Renal cortex interstitium (tissue), 11 donors: Measurements from ENCODE around the gene WIPF1. TPM values are rescaled to one million over a fixed set of nuclear protein-coding genes. Genes with fewer than 3 reads are reported as not detected.
"Not testable (repeated sequence)": the region's sequence is repeated elsewhere in the genome, so short reads cannot be mapped to it uniquely, and the experiment has no call there.

ENCODE experiments used
- DNase-seq, 11 donors: peaks; one replicate each; pipeline ENCODE4 v3.0.0-alpha.2; 2013; ENCODE audit warnings: low read depth in 9 of 11, low spot score in 4 of 11; ENCODE audit errors: extremely low read depth in 1 of 11
- polyA plus RNA-seq, 3 donors: library from polyadenylated mRNA; unstranded; fragments of 120-200 nt; gene quantifications; one replicate each; pipeline ENCODE4 v1.2.1, GENCODE V29; 2013; ENCODE audit not compliant: insufficient read length in 3 of 3

Gene WIPF1
- polyA plus RNA-seq, 3 donors = 25.1 to 30.1 (median 25.3) TPM

- no peak for DNase-seq
Observed at GRCh38 chr2:174560737-174561136, 36.9 kb downstream of the WIPF1 start.

DNA sequence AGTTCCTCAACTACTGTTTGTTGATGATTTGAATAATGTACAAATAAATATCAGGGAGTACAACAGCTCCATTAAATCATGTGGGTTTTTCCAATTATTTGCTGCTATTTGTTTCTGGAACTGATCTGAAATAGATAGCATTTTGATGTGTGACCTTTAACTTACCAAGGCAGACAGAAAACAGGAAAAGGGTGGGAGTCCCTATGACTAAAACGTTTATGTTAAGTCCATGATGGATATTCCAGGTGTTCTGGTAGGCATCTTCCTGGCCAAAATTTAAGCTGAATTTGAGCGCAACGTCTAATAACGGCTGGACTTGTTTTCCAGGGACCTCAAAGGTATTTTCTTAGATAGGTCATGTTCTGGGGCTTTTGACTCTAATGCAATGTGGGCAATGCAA, 41.6 kb downstream of the WIPF1 start:
- no peak for DNase-seq

DNA sequence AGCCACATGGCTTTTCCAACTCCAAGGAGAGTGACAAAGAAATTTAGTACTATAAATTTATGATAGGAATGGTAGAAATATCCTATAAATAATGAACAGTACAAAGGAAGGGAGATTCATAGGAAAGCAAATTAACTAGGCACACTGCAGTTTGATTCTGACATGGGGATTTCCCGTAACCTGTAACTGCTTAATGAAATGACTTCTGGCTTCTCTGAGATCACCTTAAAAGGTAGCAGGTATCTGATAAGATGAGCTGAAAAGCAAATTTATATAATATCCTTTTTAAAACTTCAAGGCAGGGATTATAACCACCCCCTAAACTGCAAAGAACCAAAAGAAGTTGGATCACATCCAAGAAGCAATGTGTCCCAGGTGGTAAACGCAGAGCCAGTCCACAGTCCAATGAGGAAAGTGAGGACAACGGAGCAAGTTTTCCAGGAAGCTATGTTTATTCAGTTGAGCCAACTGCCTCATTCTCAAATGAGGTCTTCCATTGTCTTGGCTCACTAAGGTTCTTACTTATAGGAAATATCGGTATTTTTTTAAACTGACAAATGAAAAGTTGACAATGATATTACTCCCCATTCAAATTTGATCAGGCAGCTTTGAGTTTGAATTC, 43.0 kb downstream of the WIPF1 start:
- no peak for DNase-seq

DNA sequence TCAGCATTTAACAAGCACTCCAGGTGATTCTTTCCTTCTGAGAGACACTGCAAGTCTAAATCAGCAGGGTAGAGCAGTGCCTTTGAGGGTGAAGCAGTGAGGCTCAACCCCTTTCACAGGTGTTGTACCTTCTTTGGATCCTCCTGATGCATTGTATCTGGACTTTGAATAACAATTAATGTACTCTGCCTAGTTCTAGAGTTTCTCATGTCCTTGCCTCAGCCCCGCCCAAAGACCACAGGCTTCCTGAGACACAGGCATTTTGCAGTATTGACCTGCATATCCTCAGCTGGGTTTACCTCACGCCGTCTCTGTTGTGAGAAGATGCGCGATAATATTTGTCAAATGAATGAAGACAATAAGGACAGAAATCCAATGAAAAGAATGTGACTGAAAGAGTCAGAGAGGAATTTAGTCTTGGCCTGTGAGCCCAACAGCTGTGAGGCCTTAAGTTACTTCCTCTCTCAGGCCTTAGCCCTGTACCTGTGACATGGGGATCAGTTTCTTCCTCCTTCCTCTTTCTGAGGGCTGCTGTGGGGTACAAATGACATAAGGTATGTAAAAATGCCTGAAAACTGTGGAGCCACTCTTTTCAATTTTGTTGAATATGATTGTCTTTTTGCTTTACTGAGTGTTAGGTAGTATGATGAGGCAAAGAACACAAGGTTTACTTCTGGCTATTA, 43.7 kb downstream of the WIPF1 start:
- DNase-seq = no peak

DNA sequence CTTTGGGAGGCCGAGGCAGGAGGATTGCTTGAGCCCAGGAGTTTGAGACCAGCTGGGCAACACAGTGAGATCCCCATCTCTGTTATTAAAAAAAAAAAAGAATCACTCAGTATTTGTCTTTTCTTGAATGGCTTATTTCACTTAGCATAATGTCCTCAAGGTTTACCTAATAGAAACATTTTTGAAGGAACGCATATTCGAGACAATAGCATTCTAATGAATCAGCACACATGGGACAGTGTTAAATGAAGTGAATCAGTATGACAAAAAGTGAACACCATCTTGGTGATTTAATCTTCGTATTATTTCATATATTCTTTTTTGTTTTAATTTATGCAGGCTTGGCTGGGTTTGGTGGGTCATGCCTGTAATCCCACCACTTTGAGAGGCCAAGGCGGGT, 44.7 kb downstream of the WIPF1 start:
- no peak for DNase-seq

GRCh38 chr2:174551697-174552096, 45.9 kb downstream of the WIPF1 start:
- DNase-seq = no peak

DNA sequence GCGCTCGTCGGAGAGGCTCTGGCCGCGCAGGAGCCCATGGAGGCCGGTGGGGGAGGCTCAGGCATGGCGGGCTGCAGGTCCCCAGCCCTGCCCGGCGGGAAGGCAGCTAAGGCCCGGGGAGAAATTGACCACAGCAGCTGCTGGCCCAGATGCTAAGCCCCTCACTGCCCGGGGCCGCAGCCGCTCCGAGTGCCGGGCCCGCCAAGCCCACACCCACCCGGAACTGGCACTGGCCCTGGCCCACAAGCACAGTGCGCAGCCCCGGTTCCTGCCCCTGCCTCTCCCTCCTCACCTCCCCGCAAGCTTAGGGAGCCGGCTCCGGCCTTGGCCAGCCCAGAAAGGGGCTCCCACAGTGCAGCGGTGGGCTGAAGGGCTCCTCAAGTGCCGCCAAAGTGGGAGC, 49.0 kb downstream of the WIPF1 start:
- not testable (repeated sequence) for DNase-seq

GRCh38 chr2:174548021-174548420, 49.6 kb downstream of the WIPF1 start:
- DNase-seq = not testable (repeated sequence)

DNA sequence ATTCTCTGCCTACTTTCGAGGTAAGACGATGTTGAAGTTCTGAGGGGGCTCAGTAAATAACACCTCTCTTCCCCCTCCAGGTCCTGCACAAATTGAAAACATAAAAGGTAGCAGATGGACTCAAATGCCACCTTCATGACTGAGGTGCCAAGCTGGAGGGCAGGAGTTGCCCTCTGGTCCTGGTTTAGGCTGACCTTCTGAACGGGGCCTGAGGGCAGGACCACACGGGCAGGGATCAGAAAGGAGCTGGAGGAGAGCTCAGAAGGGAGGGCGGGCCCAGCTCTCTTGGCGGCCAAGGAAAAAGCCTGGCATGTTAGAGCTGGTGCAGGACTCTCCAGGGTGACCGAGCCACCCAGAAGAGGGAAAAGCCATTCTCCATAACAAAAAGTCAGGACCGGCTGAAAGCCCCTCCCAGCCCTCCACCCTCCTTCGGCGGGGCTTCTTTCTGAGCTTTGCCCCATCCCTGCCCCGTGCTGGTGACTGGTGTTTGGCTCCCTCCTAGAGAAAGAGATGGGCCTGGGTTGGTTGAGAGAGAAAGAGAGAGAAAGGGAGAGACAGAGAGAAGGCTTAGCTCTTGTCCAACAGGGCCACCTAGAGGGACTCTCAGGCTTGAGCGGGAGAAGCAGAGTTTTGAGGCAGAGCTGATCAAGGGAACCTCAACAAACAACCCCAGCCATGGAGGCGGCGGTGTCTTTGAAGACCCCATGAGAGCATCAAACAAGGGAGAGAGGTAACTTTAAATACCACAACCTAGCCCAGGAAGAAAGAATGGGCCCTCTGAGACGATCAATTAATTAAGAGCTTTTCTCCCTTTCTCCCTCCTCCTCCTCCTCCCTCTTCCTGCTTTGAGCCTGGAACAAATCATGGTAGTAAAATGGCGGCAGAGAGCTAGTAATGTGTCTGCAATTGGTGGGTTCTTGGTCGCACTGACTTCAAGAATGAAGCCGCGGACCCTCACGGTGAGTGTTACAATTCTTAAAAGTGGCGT, 50.8 kb downstream of the WIPF1 start:
- no peak for DNase-seq

GRCh38 chr2:174545240-174545639, 52.4 kb downstream of the WIPF1 start:
- DNase-seq = no peak

DNA sequence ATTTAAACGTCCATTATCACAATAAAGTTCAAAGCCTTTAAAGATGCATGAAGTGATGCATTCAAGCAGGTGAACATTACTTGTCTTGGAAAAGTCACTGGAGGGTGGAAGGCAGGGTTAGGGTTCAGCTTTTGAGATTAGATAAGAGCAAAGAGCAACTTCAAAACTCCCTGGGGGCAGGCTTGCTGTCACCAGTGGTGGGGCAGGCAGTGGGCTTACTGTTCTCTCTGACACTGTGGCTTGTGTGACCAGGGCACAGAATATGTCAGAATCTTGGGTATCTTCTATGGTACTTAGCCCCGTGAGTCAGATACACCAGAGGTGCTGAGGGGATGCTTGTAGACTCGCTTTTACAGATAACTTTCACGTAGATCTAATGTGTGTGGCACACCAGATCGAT, 52.8 kb downstream of the WIPF1 start:
- no peak for DNase-seq

DNA sequence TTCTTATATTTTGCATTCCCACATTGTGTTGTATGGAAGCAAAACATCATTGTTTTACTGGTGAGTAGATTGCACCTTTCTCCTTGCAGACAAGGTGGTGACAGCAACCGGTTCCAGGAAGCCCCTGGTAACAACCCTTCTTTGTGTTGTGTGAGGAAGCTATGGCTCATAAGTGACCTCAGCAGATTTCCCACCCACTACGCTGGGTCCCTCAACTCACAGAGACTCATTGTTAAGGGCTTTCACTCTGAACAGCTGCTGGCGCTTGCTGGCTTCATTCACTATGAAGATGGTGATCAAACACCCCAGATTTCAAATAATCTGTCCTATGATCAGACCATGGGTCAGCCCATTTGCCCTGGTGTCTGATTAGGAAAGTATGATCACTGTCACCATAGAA, 53.4 kb downstream of the WIPF1 start:
- no peak for DNase-seq

GRCh38 chr2:174540893-174541292, 56.7 kb downstream of the WIPF1 start:
- DNase-seq = no peak

GRCh38 chr2:174535757-174536703, 61.6 kb downstream of the WIPF1 start:
- DNase-seq = no peak

DNA sequence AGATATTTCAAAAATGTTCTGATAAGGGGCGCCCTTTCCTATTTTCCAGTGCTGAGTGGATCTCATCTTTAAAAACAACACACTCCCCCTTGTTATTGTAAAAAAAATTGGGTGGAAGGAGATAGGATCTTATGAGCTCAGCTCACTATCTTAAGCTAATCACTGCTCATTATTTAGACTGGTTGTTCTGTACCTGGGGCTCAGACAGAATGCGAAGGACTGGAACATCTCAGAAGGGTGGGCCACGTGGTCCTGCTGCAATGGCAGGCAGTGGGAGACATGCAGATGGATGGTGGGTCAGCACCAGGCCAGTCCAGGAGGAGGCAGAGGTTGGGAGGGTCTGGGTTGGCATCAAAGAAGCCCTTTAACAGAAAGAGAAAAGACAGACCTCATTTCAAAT, 62.5 kb downstream of the WIPF1 start:
- no peak for DNase-seq

DNA sequence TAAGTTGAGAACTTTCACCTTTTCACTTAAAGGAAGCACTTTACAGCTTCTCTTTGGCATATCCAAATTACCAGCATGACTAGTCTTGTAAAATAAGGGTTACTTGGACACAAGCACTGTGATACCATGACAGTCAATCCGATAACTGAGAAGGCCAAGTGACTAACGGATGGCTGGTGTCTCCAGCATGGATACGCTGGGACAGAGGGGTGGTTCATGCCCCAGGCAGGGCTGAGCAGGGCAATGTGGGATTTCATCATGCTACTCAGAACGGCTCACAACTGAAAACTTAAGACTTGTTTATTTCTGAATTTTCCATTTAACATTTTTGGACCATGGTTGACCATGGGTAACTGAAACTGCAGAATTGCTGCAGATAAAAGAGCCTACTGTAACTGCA, 67.7 kb downstream of the WIPF1 start:
- no peak for DNase-seq

DNA sequence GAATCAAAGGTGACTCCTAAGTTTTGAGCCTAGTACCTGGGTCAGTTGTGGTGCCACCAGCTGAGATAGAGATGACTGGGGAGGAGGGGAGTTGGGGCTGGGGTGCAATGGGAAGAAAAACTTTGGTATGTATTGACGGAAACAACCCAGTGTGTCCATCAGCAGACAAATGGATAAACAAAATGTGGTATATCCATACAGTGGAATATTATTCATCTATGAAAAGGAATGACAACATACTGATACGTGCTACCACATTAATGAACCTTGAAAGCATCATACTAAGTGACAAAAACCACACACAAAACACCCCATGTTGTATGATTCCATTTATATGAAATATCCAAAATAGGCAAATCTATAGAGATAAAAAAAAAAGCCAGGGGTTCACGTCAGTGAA, 69.6 kb downstream of the WIPF1 start:
- no peak for DNase-seq

- no peak for DNase-seq
Observed at GRCh38 chr2:174527101-174527721, 70.4 kb downstream of the WIPF1 start.
